ENCODE measurements around the gene TRIP12. TPM values are rescaled to one million over a fixed set of nuclear protein-coding genes. Genes with fewer than 3 reads are reported as not detected.

Gene TRIP12
- total and polyA plus RNA-seq, 2 donors (not counting 3 experiments of a cell fraction or from before 2014, with no cell fraction given): 53.8 to 278 TPM

- H3K9me1 ChIP-seq (replicated peaks; ENCODE audit: control insufficient read depth, extremely low read depth, insufficient read depth, low read length): no peaks in the 10 kb centered on the region
- H3K36me3 ChIP-seq (ENCODE audit: control insufficient read depth in 2 of 2, extremely low read depth in 1 of 2, insufficient read depth in 2 of 2, low read length in 2 of 2): no peaks in the 10 kb centered on the region
- H3K27ac ChIP-seq (ENCODE audit: insufficient read depth, low read depth, low read length): no peak overlapping the region
- ChIA-PET POLR2A (no interaction called here), CTCF (no interaction called here)
- H3K79me2 ChIP-seq (ENCODE audit: control insufficient read depth, insufficient read depth, low read length): no peaks in the 10 kb centered on the region
- dilution Hi-C loops (cut with MboI; ENCODE audit: extremely low pct_ligation_motif_present, low sequenced_read_pairs) (no loop called here), intact Hi-C loops (cut with micrococcal nuclease) (no loop called here)
- H3K4me3 ChIP-seq (replicated peaks in 1 of 3; ENCODE audit: insufficient read depth in 1 of 3, low read depth in 1 of 3, low read length in 3 of 3): no peak overlapping the region
- H3K4me2 ChIP-seq (ENCODE audit: insufficient read depth, low read length): no peak overlapping the region
- no peaks in the 10 kb centered on the region for H4K20me1 ChIP-seq (replicated peaks; ENCODE audit: control insufficient read depth, extremely low read depth, insufficient read depth, low read length)
- H3K27me3 ChIP-seq (ENCODE audit: control insufficient read depth in 2 of 2, insufficient read depth in 2 of 2, low read length in 2 of 2): peaks cover 0 to 3% of the 10 kb centered on the region in 2 experiments
- DNase-seq (ENCODE audit: low read depth, low spot score): no peak
- H3K9me3 ChIP-seq (replicated peaks; ENCODE audit: control insufficient read depth, insufficient read depth, low read length): no peaks in the 10 kb centered on the region
- BruUV-seq (replicated peaks): no TSS peak
- H3K9ac ChIP-seq (replicated peaks; ENCODE audit: extremely low read depth, insufficient read depth, low read length): no peak overlapping the region
- H3K4me1 ChIP-seq (ENCODE audit: control insufficient read depth, extremely low read depth, insufficient read depth, low read length): no peaks in the 10 kb centered on the region
- H2AFZ ChIP-seq (ENCODE audit: low read depth, low read length): no peak overlapping the region
- no peak for FAIRE-seq
- TF ChIP-seq, protein P1, sequence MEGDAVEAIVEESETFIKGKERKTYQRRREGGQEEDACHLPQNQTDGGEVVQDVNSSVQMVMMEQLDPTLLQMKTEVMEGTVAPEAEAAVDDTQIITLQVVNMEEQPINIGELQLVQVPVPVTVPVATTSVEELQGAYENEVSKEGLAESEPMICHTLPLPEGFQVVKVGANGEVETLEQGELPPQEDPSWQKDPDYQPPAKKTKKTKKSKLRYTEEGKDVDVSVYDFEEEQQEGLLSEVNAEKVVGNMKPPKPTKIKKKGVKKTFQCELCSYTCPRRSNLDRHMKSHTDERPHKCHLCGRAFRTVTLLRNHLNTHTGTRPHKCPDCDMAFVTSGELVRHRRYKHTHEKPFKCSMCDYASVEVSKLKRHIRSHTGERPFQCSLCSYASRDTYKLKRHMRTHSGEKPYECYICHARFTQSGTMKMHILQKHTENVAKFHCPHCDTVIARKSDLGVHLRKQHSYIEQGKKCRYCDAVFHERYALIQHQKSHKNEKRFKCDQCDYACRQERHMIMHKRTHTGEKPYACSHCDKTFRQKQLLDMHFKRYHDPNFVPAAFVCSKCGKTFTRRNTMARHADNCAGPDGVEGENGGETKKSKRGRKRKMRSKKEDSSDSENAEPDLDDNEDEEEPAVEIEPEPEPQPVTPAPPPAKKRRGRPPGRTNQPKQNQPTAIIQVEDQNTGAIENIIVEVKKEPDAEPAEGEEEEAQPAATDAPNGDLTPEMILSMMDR (IDR thresholded peaks at IDR 0.05; ENCODE audit: extremely low read depth in 1 of 2, insufficient read depth in 1 of 2, low read depth in 1 of 2, low read length in 2 of 2): no peak
- no peak for TF ChIP-seq FOS (IDR thresholded peaks at IDR 0.05; ENCODE audit: borderline replicate concordance, insufficient read depth, low read length)
- TF ChIP-seq POLR2A (IDR thresholded peaks at IDR 0.05; ENCODE audit: low read depth, low read length): no peak
- no peak for TF ChIP-seq GATA2 (IDR thresholded peaks at IDR 0.05; ENCODE audit: insufficient read depth, insufficient read length, low read depth, low read length)
- no peak for TF ChIP-seq JUN (IDR thresholded peaks at IDR 0.05; ENCODE audit: borderline replicate concordance, insufficient read depth, insufficient read length, low read depth)
- TF ChIP-seq MAX (IDR thresholded peaks at IDR 0.05; ENCODE audit: insufficient read depth, insufficient read length): no peak
- no peak for TF ChIP-seq EZH2 (IDR thresholded peaks at IDR 0.05; ENCODE audit: borderline replicate concordance, low read depth, low read length, severe bottlenecking)
Measured at GRCh38 chr2:229734410-229734809, 187.4 kb downstream of the TRIP12 start.
